HCT116 (cell line): Measurements from ENCODE around the gene ACCS. TPM values are rescaled to one million over a fixed set of nuclear protein-coding genes. Genes with fewer than 3 reads are reported as not detected.

Experiments used
- ATAC-seq: fragments of 200-7000 bp; cut with Tn5 transposase; 2 replicates; pipeline ENCODE4 v1.9.1; 2020; ENCODE audit warnings: mild to moderate bottlenecking, moderate library complexity
- BruUV-seq: library from RNA; stranded (reverse); fragments of 400-500 nt; replicated peaks from 2 replicates; lab custom pipeline; 2021; lab: Mats Ljungman, UMichigan
- CTCF ChIA-PET: fragments of 300-600 bp; sonication (Branson Sonifier 250); formaldehyde crosslinking; loops from one replicate; lab custom pipeline; 2021; ENCODE audit warnings: antibody characterized with exemption; lab: Charles Lee
- POLR2A ChIA-PET: fragments of 300-600, 350-600 bp; sonication (Branson Sonifier 250); formaldehyde crosslinking; loops from one replicate; lab custom pipeline; 2021; ENCODE audit warnings: antibody characterized with exemption; lab: Charles Lee
- RAD21 ChIA-PET, 2 experiments: fragments of 300-600 bp; sonication (Branson Sonifier 250); formaldehyde crosslinking; loops; one replicate each; lab custom pipeline; 2023; ENCODE audit warnings: low total read pairs in 2 of 2; ENCODE audit not compliant: uncharacterized antibody in 2 of 2, unreplicated experiment in 2 of 2, low non-redundant PET in 1 of 2; lab: Charles Lee
- DNase-seq: peaks from one replicate; pipeline ENCODE4 v3.0.0-alpha.2; 2010; ENCODE audit warnings: low read depth, low spot score
- H2AFZ ChIP-seq: fragments of 200-600 bp; shearing (Covaris generic), sonication (generic); 2 replicates; pipeline ENCODE4 v1.6.1; 2017; ENCODE audit warnings: low read depth, mixed run types, mixed read lengths, antibody characterized with exemption, low read length; ENCODE audit not compliant: poor library complexity, severe bottlenecking
- H3K27ac ChIP-seq: 2 replicates; pipeline ENCODE4 v1.5.1; 2012; ENCODE audit warnings: low read depth, low read length
- H3K27me3 ChIP-seq: fragments of 200-600 bp; sonication (generic); 2 replicates; pipeline ENCODE4 v1.6.1; 2016; ENCODE audit warnings: mixed run types, low read length, mixed read lengths; ENCODE audit not compliant: insufficient read depth
- H3K36me3 ChIP-seq, 2 experiments: fragments of 200-500 bp in 1 of 2; fragments of 200-600 bp in 1 of 2; sonication (Bioruptor generic) in 1 of 2; sonication (generic) in 1 of 2; 2 replicates each; pipeline versions ENCODE4 v1.5.1 to v1.6.1; 2014 to 2016; ENCODE audit warnings: low read length in 2 of 2, inconsistent platforms in 1 of 2, mixed read lengths in 1 of 2, mixed run types in 1 of 2; ENCODE audit not compliant: insufficient read depth in 2 of 2, control insufficient read depth in 1 of 2
- H3K4me1 ChIP-seq, 2 experiments: fragments of 200-600 bp in 1 of 2; sonication (generic) in 1 of 2; 2 replicates each; pipeline versions ENCODE4 v1.5.1 to v1.6.1; 2012 to 2017; ENCODE audit warnings: low read length in 2 of 2, inconsistent platforms in 1 of 2, mild to moderate bottlenecking in 1 of 2, mixed read lengths in 1 of 2, mixed run types in 1 of 2, moderate library complexity in 1 of 2; ENCODE audit not compliant: insufficient read depth in 2 of 2, control insufficient read depth in 1 of 2
- H3K4me2 ChIP-seq: fragments of 200-600 bp; sonication (generic); 2 replicates; pipeline ENCODE4 v1.6.1; 2017; ENCODE audit warnings: mixed run types, low read length, mixed read lengths
- H3K4me3 ChIP-seq, 2 experiments: fragments of 200-600 bp in 1 of 2; sonication (generic) in 1 of 2; replicated peaks in 1 of 2; 2 replicates each; pipeline ENCODE4 v1.5.1; 2011 to 2016; ENCODE audit warnings: low read length in 2 of 2, control low read depth in 1 of 2, low read depth in 1 of 2, mild to moderate bottlenecking in 1 of 2, mixed read lengths in 1 of 2, mixed run types in 1 of 2
- H3K79me2 ChIP-seq: fragments of 200-600 bp; sonication (generic); 2 replicates; pipeline ENCODE4 v1.6.1; 2017; ENCODE audit warnings: mild to moderate bottlenecking, mixed run types, low read length, moderate library complexity, mixed read lengths; ENCODE audit not compliant: insufficient read depth
- H3K9ac ChIP-seq: fragments of 200-600 bp; sonication (generic); 2 replicates; pipeline ENCODE4 v1.6.1; 2016; ENCODE audit warnings: low read length, mixed read lengths
- H3K9me2 ChIP-seq: fragments of 200-600 bp; sonication (generic), shearing (Covaris generic); 2 replicates; pipeline ENCODE4 v1.6.1; 2017; ENCODE audit warnings: mixed run types, mild to moderate bottlenecking, moderate library complexity; ENCODE audit not compliant: insufficient read depth
- H3K9me3 ChIP-seq, 2 experiments: fragments of 200-500 bp in 1 of 2; fragments of 200-600 bp in 1 of 2; sonication (Bioruptor generic) in 1 of 2; sonication (generic) in 1 of 2; 2 replicates each; pipeline ENCODE4 v1.6.1; 2014 to 2017; ENCODE audit warnings: low read length in 2 of 2, mixed read lengths in 2 of 2, inconsistent platforms in 1 of 2, low read depth in 1 of 2, mild to moderate bottlenecking in 1 of 2, mixed run types in 1 of 2, moderate library complexity in 1 of 2; ENCODE audit not compliant: control insufficient read depth in 1 of 2, insufficient read depth in 1 of 2
- H4K20me1 ChIP-seq: fragments of 200-600 bp; sonication (generic), shearing (Covaris generic); 2 replicates; pipeline ENCODE4 v1.6.1; 2017; ENCODE audit warnings: mixed run types, mild to moderate bottlenecking, moderate library complexity; ENCODE audit not compliant: insufficient read depth
- CBX3 ChIP-seq: IDR thresholded peaks from 2 replicates; pipeline ENCODE4 v1.6.1; 2012; ENCODE audit warnings: low read depth
- EGR1 ChIP-seq: IDR thresholded peaks from 2 replicates; pipeline ENCODE4 v1.6.1; 2012; ENCODE audit warnings: low read depth
- ELF1 ChIP-seq: IDR thresholded peaks from 2 replicates; pipeline ENCODE4 v1.6.1; 2012; ENCODE audit warnings: low read depth, borderline replicate concordance
- EZH2 ChIP-seq: fragments of 200-600 bp; sonication (generic); IDR thresholded peaks from 2 replicates; pipeline ENCODE4 v1.6.1; 2017; ENCODE audit warnings: antibody characterized with exemption, mixed run types
- EZH2phosphoT487 ChIP-seq: fragments of 200-600 bp; IDR thresholded peaks from 2 replicates; pipeline ENCODE4 v1.6.1; 2018; ENCODE audit warnings: antibody characterized with exemption, borderline replicate concordance
- JUND ChIP-seq: IDR thresholded peaks from 2 replicates; pipeline ENCODE4 v1.6.1; 2012
- POLR2AphosphoS5 ChIP-seq: IDR thresholded peaks from 2 replicates; pipeline ENCODE4 v1.6.1; 2011; ENCODE audit warnings: mild to moderate bottlenecking, low read depth, low read length, moderate library complexity
- SP1 ChIP-seq: IDR thresholded peaks from 2 replicates; pipeline ENCODE4 v1.6.1; 2012; ENCODE audit warnings: low read depth
- SRF ChIP-seq: IDR thresholded peaks from 2 replicates; pipeline ENCODE4 v1.6.1; 2012; ENCODE audit warnings: low read depth
- YY1 ChIP-seq: IDR thresholded peaks from 2 replicates; pipeline ENCODE4 v1.6.1; 2011; ENCODE audit warnings: low read length, low read depth, moderate library complexity, mild to moderate bottlenecking; ENCODE audit not compliant: insufficient replicate concordance; ENCODE audit errors: extremely low read depth
- ZNF274 ChIP-seq: fragments of 200-500 bp; sonication (Bioruptor generic); IDR thresholded peaks from 2 replicates; pipeline ENCODE4 v1.6.1; 2014; ENCODE audit warnings: mild to moderate bottlenecking, low read depth, low read length, inconsistent platforms
- intact Hi-C: fragments of 100-400 bp; cut with micrococcal nuclease; formaldehyde crosslinking; loops from 2 replicates; pipeline ENCODE4 v1.10.0; 2022
- total RNA-seq: library from RNA; stranded (reverse); gene quantifications from one replicate; pipeline ENCODE4 v1.2.1, GENCODE V29; 2021; ENCODE audit not compliant: unreplicated experiment
- TF ChIP-seq, protein P1 (sequence below): IDR thresholded peaks from 2 replicates; pipeline ENCODE4 v1.6.1; 2011; ENCODE audit warnings: mild to moderate bottlenecking, low read length, moderate library complexity; ENCODE audit not compliant: insufficient replicate concordance; ENCODE audit errors: extremely low read depth
- TF ChIP-seq, protein P2 (sequence below): IDR thresholded peaks from 2 replicates; pipeline ENCODE4 v1.6.1; 2012
- TF ChIP-seq, protein P3 (sequence below): IDR thresholded peaks from 2 replicates; pipeline ENCODE4 v1.6.1; 2012; ENCODE audit warnings: low read depth
- TF ChIP-seq, protein P4 (sequence below), 3 experiments: fragments of 200-600 bp in 1 of 3; sonication (generic) in 1 of 3; IDR thresholded peaks in 2 of 3; conservative IDR thresholded peaks in 1 of 3; 2 replicates each; pipeline ENCODE4 v1.5.1; 2012 to 2017; ENCODE audit warnings: low read depth in 2 of 3, low read length in 2 of 3, antibody characterized with exemption in 1 of 3, borderline replicate concordance in 1 of 3, control low read depth in 1 of 3, mild to moderate bottlenecking in 1 of 3, mixed read lengths in 1 of 3, mixed run types in 1 of 3, moderate library complexity in 1 of 3; ENCODE audit not compliant: insufficient read depth in 1 of 3

Gene ACCS
- total RNA-seq, 1 experiment from 2014 or later: 13.2 TPM

DNA sequence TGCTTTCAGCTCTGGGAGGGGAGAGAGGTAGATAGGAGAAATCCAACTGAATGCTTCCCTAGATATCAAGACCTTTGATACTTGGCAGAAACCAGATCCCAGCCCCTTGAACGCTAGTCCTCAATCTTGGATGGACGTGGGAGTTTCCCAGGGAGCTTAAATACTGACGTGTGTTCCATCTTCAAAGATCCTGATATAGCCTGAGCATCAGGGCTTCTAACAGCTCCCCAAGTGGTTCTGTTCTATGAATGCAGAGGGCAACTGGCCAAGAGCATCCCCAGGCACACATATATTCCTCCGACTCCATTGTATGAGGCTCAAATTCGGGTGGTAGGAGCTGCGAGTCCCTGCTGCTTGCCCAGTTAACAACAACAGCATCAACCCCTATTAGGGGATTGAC lies 8.7 kb upstream of the ACCS start (continued):
- TF ChIP-seq, protein P1, sequence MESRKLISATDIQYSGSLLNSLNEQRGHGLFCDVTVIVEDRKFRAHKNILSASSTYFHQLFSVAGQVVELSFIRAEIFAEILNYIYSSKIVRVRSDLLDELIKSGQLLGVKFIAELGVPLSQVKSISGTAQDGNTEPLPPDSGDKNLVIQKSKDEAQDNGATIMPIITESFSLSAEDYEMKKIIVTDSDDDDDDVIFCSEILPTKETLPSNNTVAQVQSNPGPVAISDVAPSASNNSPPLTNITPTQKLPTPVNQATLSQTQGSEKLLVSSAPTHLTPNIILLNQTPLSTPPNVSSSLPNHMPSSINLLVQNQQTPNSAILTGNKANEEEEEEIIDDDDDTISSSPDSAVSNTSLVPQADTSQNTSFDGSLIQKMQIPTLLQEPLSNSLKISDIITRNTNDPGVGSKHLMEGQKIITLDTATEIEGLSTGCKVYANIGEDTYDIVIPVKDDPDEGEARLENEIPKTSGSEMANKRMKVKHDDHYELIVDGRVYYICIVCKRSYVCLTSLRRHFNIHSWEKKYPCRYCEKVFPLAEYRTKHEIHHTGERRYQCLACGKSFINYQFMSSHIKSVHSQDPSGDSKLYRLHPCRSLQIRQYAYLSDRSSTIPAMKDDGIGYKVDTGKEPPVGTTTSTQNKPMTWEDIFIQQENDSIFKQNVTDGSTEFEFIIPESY: no peak

DNA sequence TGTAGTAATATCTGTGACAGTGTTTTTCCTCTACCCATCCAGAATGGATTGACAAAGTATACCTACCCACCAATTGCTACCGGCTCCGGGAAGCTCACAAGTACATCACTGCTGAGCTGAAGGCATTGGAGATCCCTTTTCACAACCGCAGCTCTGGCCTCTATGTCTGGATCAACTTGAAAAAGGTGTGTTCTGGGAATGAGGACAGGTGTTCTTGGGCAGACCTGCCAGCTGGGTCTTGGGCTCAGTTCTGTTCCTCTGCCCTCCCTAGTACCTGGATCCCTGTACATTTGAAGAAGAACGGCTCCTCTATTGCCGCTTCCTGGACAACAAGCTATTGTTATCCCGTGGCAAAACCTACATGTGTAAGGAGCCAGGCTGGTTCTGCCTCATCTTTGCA lies 7.8 kb upstream of the ACCS start:
- H3K27me3 ChIP-seq: no peaks in the 10 kb centered on the region
- no peak overlapping the region for H3K9ac ChIP-seq
- no peaks in the 10 kb centered on the region for H4K20me1 ChIP-seq
- ChIA-PET RAD21 (no interaction called here), CTCF (interaction anchor here (1.5 kb wide), 1 partner anchor 37 kb away, joined by 4 read pairs; the partner anchor contains the start of gene EXT2), POLR2A (no interaction called here)
- H3K27ac ChIP-seq: no peak overlapping the region
- no peak overlapping the region for H3K4me2 ChIP-seq
- H3K36me3 ChIP-seq: no peaks in the 10 kb centered on the region
- intact Hi-C loops: no loop called here
- DNase-seq: no peak
- H3K4me1 ChIP-seq: no peaks in the 10 kb centered on the region
- no peaks in the 10 kb centered on the region for H3K9me3 ChIP-seq
- H3K4me3 ChIP-seq: no peak overlapping the region
- H3K9me2 ChIP-seq: no peaks in the 10 kb centered on the region
- no peak overlapping the region for H2AFZ ChIP-seq
- ATAC-seq: no peak
- no peaks in the 10 kb centered on the region for H3K79me2 ChIP-seq
- BruUV-seq: no TSS peak
- TF ChIP-seq ZNF274 (no peak), YY1 (no peak), JUND (no peak), CBX3 (no peak), ELF1 (no peak), EZH2phosphoT487 (no peak), EGR1 (no peak), SP1 (no peak), POLR2AphosphoS5 (no peak), SRF (no peak), EZH2 (no peak)
- TF ChIP-seq, protein P2, sequence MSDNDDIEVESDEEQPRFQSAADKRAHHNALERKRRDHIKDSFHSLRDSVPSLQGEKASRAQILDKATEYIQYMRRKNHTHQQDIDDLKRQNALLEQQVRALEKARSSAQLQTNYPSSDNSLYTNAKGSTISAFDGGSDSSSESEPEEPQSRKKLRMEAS: no peak
- TF ChIP-seq, protein P3, sequence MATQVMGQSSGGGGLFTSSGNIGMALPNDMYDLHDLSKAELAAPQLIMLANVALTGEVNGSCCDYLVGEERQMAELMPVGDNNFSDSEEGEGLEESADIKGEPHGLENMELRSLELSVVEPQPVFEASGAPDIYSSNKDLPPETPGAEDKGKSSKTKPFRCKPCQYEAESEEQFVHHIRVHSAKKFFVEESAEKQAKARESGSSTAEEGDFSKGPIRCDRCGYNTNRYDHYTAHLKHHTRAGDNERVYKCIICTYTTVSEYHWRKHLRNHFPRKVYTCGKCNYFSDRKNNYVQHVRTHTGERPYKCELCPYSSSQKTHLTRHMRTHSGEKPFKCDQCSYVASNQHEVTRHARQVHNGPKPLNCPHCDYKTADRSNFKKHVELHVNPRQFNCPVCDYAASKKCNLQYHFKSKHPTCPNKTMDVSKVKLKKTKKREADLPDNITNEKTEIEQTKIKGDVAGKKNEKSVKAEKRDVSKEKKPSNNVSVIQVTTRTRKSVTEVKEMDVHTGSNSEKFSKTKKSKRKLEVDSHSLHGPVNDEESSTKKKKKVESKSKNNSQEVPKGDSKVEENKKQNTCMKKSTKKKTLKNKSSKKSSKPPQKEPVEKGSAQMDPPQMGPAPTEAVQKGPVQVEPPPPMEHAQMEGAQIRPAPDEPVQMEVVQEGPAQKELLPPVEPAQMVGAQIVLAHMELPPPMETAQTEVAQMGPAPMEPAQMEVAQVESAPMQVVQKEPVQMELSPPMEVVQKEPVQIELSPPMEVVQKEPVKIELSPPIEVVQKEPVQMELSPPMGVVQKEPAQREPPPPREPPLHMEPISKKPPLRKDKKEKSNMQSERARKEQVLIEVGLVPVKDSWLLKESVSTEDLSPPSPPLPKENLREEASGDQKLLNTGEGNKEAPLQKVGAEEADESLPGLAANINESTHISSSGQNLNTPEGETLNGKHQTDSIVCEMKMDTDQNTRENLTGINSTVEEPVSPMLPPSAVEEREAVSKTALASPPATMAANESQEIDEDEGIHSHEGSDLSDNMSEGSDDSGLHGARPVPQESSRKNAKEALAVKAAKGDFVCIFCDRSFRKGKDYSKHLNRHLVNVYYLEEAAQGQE: no peak
- TF ChIP-seq, protein P1: no peak
- TF ChIP-seq, protein P4, sequence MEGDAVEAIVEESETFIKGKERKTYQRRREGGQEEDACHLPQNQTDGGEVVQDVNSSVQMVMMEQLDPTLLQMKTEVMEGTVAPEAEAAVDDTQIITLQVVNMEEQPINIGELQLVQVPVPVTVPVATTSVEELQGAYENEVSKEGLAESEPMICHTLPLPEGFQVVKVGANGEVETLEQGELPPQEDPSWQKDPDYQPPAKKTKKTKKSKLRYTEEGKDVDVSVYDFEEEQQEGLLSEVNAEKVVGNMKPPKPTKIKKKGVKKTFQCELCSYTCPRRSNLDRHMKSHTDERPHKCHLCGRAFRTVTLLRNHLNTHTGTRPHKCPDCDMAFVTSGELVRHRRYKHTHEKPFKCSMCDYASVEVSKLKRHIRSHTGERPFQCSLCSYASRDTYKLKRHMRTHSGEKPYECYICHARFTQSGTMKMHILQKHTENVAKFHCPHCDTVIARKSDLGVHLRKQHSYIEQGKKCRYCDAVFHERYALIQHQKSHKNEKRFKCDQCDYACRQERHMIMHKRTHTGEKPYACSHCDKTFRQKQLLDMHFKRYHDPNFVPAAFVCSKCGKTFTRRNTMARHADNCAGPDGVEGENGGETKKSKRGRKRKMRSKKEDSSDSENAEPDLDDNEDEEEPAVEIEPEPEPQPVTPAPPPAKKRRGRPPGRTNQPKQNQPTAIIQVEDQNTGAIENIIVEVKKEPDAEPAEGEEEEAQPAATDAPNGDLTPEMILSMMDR (IDR thresholded peaks at IDR 0.05 in 2 of 3, conservative IDR thresholded peaks at IDR 0.05 in 1 of 3; ENCODE audit: borderline replicate concordance in 1 of 3, insufficient read depth in 1 of 3, low read depth in 2 of 3, low read length in 2 of 3): no peak
